ENCODE results near the gene PDYN.

DNA sequence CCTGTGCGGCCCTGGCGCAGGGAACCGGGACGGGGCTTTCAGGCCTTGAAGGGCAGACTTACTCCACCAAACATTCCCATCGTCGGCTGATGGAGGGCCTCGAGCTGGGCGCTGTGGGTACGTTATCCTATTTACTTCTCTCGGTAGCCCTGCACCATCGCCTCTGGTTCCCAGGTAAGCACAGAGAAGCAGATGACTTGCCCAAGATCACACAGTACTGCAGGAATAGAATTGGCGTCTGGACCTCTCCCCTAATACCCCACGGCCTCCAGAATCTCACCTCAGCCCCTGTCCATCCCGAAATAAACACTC lies 46.4 kb downstream of the PDYN start:
- TF ChIP-seq, protein P1, sequence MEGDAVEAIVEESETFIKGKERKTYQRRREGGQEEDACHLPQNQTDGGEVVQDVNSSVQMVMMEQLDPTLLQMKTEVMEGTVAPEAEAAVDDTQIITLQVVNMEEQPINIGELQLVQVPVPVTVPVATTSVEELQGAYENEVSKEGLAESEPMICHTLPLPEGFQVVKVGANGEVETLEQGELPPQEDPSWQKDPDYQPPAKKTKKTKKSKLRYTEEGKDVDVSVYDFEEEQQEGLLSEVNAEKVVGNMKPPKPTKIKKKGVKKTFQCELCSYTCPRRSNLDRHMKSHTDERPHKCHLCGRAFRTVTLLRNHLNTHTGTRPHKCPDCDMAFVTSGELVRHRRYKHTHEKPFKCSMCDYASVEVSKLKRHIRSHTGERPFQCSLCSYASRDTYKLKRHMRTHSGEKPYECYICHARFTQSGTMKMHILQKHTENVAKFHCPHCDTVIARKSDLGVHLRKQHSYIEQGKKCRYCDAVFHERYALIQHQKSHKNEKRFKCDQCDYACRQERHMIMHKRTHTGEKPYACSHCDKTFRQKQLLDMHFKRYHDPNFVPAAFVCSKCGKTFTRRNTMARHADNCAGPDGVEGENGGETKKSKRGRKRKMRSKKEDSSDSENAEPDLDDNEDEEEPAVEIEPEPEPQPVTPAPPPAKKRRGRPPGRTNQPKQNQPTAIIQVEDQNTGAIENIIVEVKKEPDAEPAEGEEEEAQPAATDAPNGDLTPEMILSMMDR (optimal IDR thresholded peaks at IDR 0.05 in 1 of 3, IDR thresholded peaks at IDR 0.05 in 1 of 3, conservative IDR thresholded peaks at IDR 0.05 in 1 of 3; ENCODE audit: extremely low read depth in 1 of 3, insufficient read depth in 2 of 3, low read length in 3 of 3), result no peak
- TF ChIP-seq EZH2 (IDR thresholded peaks at IDR 0.05; ENCODE audit: low read length), result no peak

Data from keratinocyte (primary cell).